Stimulated activated CD4-positive, alpha-beta T cell treated with anti-CD3 and anti-CD28 coated beads, Interleukin-15, amount 100 ng/mL, for 48 hours (primary cell): ENCODE data around the gene ANO2.

Source experiments
- DNase-seq, 2 donors: peaks; one replicate each; pipeline ENCODE4 v3.0.0-alpha.2; 2020; ENCODE audit warnings: low read depth in 2 of 2

ANO2 gene

DNA sequence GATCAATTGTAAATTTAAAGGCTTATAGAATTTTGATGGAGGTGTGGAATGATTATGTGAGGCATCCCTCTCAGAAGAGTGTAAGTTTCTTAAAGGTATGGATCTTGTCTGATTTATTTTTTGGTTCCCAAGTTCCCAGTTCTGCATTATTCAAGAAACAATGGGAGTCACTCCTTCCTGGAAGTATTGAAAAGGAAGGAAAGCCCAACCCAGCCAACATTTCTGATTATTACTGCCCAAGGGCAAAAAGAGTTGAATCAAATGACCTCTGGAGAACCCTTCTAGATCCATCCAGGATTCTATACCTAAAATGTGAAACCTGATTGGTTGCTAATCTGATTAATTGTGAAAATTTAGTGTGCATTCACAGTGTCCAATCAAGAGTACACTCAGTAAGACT is 166.2 kb downstream of the ANO2 start:
- DNase-seq = no peak

DNA sequence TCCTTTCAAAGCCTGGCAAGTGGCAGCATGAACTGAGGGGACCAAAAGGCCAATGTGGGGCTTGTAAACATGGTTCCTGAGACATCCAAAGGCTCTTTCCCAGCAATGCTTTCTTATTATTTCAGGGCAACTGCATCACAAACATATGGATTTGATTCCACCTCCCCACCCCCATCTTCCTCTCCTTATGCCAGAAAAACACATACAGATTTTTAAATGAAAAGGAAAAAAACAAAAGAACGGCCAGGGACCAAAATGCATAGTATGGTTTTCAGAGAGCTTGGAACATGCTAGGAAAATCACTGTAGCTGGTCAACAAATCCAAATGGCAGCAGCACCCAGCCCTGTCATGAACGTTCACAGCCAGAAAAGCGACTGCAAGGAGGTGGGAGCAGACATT is 167.6 kb downstream of the ANO2 start:
- no peak for DNase-seq

DNA sequence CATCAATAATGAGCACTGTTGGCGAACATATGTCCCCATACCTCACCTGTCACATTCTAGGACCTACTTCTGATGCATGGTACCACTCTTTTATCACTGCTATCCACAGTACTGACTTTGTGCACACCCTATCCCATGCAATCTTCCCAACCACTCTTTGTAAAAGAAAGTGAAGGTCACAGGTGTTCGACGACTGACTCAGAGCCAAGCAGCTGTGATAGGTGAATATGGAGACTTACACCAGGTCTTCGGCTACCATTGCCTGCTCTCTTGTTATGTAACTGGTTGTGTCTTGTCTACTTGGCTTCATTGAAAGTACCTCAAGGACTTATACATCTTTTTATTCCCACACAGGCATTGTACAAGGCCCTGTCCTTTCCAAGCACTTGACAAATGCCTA is 169.0 kb downstream of the ANO2 start:
- DNase-seq = no peak

DNA sequence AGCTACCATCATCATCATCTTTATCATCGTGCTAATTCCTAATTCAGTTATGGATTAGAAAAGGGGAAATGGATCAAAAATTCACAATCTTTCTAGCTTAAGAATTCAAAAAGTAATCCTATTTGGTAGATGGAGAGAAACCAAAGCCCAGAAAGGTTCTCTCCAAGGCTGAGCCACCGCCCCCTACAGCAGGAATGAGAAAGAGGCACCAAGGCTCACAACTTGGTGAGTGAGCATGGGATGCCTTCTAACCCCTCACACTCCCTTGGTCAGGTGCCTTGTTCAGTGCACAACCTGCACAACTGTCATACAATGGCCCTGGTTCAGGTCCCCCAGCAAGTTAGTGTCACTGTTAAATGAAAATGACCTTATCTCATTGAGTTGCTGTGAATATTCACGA is 171.5 kb downstream of the ANO2 start:
- DNase-seq = no peak

DNA sequence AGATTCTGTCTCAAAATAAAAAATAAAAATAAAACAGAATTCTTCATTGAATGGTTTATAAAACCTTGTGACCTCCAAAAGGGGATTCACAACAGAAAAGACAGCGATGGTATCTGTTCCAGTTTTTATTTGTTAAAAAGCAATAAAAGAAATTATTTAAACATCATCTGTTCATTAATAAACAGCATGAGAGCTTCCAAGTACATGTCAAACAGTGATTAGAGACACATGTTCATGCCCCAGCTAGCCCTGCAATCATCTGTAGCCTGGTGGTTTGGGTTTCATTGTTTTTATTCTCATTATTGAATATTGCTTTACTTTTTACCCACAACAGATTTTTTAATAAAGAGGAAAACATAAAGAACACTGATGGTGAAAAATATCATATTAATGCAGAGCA is 173.3 kb downstream of the ANO2 start:
- no peak for DNase-seq

DNA sequence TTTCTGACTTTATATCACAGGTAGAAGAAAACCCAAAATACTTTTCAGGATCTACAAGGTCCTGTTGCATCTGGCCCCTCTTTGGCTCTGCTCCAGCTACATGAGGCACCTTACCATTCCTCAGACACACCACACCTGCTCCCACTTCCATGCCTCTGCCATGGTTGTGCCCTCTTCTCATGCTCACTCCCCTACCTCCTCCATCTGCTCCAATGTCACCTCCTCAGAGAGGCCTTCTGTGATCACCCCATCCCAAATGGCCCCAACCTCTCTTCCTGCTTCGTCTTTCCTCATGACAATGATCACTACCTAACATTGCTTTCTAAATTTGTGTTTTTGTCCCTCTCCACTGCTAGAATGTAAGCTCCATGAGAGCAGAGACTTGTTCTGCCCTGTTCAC is 174.3 kb downstream of the ANO2 start:
- DNase-seq = no peak

DNA sequence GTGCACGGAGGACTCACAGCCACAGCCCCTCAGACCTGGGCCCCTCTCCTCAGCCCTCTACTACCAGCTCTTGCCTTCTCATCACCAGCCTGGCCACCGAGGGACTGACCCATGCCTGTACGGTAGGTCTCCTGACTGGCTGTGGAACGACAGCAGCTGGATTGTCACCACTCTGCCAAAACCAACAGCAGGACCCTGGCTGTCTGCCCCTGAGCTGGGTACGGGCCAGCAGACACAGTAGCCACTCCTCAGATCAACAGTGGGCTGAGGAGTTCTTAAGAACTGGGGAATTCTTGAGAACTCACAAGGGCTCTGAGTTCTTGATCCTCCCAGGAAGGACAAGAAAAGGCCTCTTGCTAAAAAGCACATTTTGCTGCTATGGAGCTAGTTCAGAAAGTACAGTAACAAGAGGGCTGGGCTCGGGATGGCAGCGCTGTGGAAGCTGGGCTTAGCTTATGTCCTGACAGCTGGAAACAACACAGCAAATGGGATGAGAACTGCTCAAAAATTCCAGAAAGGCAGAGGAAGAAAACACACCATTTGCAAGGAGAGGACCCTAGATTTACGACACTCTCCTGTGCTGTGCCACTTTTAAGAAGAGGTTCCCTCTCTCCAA is 176.4 kb downstream of the ANO2 start:
- DNase-seq = no peak

DNA sequence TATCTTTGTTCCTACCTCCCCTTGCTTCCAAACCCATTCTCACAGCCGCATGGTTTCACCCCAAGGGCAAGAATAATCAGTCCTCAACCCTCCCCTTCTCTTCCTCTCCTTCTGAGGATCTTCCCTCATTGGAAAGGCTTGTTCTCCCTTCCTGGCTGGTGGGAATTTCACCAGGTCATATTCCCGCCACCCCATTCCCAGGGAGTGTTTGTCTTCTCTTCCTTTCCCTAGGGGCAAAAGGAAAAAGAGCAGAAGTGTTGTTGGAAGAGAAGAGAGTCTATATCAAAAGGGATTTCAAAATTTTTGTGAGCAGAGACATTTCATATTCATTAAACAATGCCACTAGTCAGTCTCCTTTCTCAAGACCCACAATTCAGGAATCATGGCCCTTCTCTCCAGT is 176.9 kb downstream of the ANO2 start:
- no peak for DNase-seq

DNA sequence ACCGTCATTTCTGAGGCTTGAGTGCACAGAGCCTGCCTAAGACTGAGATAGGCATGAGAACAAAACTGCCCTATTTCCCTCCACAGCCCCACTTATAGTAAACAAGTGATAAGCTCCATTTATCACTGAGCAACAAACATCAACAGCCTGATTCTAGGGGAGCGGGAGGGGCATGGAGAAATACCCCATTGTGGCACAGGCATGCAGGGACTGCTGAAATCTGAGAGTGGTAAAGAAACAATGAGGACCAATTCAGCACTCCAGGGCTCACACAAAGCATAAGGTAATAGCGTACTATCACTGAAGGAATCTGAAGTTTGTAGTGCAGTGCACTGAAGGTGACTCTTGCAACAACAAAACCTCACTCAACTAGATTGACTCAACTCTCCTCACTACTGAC is 186.7 kb downstream of the ANO2 start:
- no peak for DNase-seq

DNA sequence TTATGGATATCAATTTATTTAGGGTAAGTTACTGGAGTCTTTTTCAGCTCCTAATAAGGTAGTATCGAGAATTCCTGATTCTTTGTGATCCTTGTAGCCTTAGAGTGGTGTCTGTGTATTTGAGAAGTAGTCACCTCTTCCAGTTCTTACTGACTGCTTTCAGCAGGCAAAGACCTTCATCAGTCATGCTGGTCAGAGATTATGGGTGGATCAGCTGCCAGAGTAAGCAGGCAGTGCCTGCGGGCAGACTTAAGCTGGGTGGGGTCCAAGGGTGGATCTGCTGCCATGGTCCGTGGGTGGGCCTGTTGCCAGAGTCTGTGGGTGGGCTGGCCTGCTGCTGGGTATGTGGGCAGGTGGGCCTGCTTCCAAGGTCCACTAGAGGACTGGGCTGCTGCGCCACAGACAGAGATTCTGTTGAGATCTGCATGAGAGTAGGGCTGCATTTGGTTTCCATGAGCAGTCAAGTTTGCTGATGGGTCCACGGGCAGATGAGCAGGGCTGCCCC is 188.7 kb downstream of the ANO2 start:
- DNase-seq = no peak

DNA sequence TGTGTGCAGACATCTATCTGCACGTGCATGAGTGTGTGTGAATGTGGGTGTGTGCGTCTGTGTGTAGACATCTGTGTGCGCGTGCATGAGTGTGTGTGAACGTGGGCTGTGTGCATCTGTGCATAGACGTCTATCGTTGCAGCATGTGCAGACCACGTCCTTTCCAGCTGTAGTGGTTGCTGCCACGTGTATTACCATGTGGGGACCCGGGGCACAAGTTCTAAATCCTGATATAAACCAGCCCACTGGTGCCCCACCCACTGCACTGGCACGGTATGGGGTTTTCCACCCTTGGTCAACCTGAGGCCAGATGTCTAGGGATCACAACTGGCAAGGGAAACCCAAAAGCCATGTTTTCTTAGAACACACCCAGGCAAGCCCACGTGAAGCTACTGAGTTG is 197.0 kb downstream of the ANO2 start:
- no peak for DNase-seq

DNA sequence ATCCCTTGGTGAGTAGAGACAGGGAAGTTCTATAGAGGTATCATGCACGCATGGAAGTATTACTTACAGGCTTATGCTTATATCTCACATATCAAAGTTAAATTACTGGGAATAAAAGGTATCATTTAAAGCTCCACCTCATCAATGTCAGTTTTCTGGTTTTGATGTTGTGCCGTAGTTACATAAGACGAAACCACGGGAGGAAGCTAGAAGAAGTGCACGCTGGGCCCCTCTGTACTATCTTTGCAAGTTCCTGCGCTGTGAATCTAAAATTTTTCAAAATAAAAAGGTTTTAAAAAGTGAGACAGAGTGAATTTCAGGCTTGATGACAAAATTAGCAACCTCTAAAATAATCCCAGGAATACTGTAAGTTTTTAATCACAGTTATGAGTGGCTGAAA is 198.1 kb downstream of the ANO2 start:
- no peak for DNase-seq

DNA sequence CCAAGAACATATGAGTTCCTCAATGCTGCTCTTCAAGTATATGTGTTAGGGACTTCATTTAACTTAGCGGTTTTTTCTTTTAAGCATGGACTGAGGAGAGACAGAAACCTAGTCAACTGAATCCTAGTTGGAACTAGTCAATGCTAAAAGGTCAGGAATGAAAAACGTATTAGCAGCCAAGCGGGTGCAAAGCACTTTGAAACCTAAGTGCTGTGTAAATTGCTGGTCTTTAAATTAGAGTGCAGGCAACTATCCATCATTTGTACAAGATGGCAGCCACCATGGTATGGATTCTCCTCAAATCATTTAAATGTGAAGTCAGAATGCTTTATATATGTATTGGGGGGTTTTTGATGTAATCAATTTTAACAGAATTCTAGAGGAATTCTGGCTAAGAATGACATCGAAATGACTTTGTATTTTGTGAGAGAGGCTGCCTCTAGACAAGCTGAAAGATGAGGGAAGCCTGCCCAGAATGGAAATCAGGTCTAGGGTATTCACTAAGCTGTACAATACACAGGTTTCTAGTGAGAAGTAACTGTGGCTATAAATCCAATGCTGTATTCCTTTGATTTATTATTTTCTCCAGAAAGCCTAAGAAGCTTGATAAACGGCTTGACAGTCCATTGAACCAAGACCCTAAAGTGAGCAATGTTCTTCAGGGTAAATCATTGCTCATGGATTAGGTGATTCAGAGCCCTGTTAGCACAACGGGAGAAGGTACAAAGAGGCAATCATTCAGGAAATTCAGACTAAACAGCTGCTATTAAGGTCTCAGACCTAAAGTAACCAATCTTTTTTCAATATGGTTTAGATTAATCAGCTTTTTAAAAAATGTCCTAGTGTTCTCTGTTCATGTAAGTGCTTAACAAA is 198.8 kb downstream of the ANO2 start:
- no peak for DNase-seq

DNA sequence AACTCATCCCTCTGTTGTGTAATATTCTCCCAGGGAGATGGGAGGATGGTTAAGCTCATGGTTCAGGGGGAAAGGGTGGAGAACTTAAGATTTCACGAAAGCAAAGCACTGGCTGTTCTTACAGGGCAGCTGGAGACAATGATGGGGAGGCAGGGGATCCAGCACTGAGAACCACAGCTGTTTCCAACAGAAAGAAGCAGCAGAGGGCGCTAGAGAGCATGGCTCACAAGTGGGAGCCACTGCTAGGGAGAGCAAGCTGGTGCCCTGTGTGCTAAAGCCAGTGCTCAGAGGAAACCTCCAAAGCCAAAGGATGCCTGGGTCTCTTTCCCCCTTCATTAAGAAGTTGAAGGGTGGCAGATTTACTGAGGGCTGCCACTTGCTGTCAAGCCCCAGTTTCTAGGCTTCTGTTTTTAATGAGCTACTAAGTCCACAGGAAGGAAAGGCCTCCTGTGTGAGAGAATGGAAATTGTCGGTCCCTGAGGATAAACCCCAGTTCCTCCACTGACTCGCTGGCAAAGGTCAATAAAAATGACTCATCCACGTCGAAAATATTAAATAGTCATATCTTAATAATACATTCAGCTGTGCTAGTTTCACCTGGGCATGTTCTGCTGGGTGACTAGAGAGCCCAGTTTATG is 199.7 kb downstream of the ANO2 start:
- peak; percentile 29 to 43 for DNase-seq

DNA sequence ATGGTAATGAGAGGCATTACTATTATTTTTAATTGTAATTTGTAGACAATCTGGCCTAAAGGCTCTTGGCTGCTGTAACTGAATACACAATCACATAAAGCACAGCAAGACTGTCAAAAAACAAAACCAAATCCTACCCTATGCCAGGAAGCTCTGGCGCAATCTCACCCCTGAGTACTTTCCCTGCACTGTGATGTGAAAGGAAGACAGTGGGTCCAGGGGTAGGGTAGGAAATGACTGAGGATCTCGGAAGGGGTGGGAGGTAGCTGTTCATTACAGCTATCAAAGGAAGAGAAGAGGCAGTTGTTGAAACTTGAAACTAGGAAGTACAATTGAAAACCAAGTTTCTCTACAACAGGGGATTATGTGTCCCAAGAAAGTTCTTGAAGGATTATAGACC is 202.8 kb downstream of the ANO2 start:
- no peak for DNase-seq

DNA sequence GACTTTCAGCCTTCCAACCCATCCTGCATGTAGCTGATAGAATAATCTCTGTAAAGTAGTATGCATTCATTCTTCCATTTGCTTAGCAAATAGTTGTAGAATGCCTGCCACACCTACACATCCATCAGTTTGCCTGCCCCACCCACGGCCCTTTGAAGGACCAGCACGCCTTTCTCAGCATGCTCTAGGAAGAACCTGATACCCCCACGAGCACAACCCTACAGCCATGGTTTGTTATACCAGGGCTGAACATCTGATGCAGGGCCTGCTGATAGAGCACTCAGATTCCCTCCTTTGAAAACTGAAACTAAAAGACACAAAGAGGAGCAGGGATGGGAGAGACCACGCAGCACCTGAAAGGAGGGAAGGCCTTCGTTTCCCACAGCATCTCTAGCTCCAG is 205.1 kb downstream of the ANO2 start:
- DNase-seq = no peak

DNA sequence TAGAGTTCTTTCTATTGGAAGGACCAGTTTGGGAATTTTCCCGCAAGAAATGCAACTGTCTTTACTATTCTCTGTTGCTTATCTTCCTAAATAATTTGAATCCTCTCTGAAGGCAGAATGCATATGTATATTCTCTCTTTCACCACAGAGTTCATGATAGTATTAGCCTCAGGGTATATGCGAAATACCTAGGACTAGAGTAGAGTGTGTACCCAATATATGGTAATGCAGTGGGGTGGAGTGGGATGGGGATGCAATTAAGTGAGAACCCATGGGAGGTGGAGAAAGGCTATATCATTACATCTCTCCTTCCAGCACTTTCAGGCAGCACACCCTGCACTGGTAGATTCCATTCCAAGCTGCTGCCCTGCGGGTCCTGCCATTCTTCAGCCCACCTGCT is 207.3 kb downstream of the ANO2 start:
- no peak for DNase-seq

DNA sequence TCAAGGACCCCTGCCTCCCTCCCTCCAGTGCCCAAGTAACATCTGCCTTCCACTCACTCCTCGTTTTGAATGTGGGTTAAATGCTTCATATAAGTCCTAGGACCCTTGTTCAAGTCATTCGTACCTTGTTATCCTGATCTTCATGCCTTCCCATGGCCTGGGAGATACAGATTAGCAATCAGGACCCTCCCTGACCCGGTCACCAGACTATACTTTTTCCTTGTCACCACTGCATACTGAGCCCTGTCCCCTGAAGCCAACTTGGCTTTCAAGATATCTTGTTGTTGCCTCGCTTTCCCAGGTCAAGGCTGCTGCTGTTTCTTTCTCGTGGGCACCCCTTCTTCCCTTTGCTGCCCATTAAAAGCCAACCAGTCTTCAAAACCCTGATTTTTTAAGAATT is 208.5 kb downstream of the ANO2 start:
- no peak for DNase-seq

DNA sequence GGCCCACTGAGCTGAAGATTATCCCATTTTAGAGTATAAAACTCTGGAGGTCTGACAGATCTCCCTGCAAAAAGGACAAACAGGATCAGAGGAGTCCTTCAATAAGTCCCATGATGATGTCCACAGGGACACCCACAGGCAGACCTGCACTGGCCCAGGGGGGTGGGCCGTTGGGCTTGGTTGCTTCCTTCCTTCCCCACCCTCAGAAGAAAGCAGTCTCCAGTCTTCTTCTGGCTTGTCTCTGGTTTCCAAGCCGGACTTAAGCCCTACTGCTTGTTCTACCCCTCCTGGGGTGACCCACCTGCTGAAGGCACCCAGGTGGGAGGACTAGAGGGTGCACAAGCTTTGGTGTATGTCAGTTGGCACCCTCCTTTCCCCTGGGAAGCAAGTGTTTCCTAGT is 209.0 kb downstream of the ANO2 start:
- DNase-seq = no peak

DNA sequence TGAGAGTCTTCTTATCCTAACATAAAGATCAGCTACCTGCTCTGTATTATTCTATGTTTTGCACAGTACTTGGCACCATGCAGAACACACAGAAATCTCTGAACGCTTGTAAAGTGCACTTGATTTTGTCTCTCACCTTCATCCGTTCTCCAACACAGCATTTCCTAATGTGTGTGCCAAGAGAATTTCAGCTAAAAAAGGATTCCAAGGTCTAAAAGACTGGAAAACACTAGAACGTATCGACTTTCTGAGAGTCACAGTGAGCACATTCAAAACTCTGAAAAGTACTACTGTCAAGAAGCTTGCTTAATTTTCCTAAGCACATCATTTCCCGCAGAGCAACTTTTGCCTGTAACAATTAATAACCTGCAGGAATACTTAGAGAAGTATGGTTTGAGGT is 211.1 kb downstream of the ANO2 start:
- DNase-seq = no peak

DNA sequence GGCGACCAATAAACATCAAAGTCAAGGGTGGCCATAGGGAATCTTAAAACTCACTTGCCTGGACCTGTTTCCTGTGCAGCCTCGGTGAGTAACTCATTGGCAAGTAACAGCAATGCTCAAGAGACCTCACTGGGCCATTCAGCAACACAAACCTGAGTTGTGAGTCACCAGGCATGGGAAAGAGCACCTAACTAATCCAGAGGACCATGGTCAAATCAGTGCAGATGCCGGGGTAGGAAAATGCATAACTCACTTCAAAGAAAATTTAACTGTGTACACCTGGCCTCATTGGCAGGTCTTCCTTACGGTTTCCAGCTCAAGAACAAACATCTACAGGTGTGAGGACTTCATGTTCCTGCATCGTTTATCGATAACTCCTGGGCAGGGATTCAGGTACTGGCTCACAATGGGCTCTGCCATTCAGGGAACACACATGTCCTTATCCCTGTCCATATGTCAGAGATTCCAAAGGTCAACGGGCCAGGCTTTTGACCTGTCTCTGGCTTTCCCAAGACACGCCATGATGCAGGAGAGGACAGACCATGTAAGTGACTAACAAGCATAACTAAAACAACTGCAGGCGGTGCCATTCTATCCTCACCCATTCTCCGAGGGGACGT is 211.8 kb downstream of the ANO2 start:
- DNase-seq = no peak

DNA sequence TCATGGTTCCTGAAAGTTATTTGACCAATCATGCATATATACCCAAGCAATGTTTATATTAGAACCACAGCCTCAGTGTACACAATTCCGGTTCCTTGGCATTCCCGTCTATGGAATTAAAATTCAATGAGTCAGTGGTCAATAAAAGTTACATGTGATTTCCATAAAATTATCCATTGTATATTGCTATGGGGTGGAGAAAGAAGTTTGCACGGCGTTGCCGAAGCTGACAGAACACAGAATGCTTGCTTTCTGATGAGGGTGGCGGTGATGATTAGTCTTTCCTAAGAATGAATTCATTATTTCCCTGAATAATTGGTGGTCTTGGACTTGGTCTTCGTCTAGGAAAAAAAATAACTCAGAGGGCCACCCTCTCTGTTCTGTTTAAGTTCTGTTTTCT is 214.1 kb downstream of the ANO2 start:
- no peak for DNase-seq
